AG20443 (cell line): ENCODE results near the gene COA8.
A peak's percentile ranks its signal among the peaks of the same experiment; 100 is the strongest.

ENCODE experiments used
- DNase-seq: peaks from one replicate; pipeline ENCODE4 v3.0.0; 2012; ENCODE audit warnings: low spot score, mixed read lengths

The COA8 gene

GRCh38 chr14:103625356-103626095 lies 62.8 kb downstream of the COA8 start:
- no peak for DNase-seq

GRCh38 chr14:103626146-103626850 lies 63.5 kb downstream of the COA8 start:
- no peak for DNase-seq

GRCh38 chr14:103627073-103628025 lies 64.6 kb downstream of the COA8 start:
- no peak for DNase-seq

GRCh38 chr14:103628221-103628683 lies 65.5 kb downstream of the COA8 start:
- peak; percentile 89 for DNase-seq

GRCh38 chr14:103628684-103629502 lies 66.1 kb downstream of the COA8 start, which contains the start of gene KLC1:
Gene KLC1 (plus strand): TSS chr14:103629211. CDS start chr14:103654565, 25,354 bp downstream.
- peak; percentile 92 for DNase-seq

GRCh38 chr14:103629503-103630121 lies 66.9 kb downstream of the COA8 start:
- peak; percentile 66 for DNase-seq

- no peak for DNase-seq
Observed at GRCh38 chr14:103630364-103631108, 67.8 kb downstream of the COA8 start.

DNA sequence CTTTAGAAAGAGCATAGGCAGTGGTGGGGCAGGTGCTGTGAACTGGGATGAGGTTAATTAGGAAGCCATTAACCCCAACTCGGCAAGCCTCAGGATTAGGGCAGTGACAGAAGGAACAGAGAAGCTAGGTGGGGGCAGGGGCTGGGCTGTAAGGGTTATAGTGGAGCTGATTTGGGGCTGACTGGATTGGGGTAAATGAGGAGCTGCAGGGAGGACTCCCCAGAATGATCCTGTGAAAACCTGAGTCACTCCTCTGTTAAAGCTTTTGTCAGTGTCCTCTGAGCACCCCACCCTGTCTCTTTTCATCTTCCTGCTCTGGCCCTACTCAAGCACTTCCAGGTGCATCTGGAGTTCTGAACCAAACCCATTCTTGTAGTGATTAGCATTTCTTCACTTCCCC lies 70.6 kb downstream of the COA8 start:
- DNase-seq: no peak

- DNase-seq: peak; percentile 49
Observed at GRCh38 chr14:103634156-103634555, 71.4 kb downstream of the COA8 start.

GRCh38 chr14:103638594-103638993 lies 75.8 kb downstream of the COA8 start:
- no peak for DNase-seq
